Measurements from ENCODE around the gene PTPN2.
"Not testable (repeated sequence)": the region's sequence is repeated elsewhere in the genome, so short reads cannot be mapped to it uniquely, and the experiment has no call there.

The PTPN2 gene

DNA sequence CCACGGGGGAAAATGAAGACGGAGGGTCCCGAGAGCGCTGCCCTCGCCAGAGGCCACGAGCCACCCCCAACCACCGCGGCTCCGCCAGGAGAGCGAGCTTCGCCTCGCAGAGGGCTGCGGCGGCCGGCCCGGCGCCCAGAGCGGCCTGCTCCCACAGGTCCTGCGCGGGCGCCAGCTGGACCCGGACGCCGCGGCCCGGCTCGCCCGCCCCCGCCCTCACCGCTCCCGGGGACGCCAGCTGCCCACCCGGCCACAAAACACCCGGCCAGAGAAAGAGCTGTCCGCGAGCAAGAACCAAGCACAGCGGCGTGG, 709 bp downstream of the PTPN2 start:
- TF ChIP-seq, protein P1, sequence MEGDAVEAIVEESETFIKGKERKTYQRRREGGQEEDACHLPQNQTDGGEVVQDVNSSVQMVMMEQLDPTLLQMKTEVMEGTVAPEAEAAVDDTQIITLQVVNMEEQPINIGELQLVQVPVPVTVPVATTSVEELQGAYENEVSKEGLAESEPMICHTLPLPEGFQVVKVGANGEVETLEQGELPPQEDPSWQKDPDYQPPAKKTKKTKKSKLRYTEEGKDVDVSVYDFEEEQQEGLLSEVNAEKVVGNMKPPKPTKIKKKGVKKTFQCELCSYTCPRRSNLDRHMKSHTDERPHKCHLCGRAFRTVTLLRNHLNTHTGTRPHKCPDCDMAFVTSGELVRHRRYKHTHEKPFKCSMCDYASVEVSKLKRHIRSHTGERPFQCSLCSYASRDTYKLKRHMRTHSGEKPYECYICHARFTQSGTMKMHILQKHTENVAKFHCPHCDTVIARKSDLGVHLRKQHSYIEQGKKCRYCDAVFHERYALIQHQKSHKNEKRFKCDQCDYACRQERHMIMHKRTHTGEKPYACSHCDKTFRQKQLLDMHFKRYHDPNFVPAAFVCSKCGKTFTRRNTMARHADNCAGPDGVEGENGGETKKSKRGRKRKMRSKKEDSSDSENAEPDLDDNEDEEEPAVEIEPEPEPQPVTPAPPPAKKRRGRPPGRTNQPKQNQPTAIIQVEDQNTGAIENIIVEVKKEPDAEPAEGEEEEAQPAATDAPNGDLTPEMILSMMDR (IDR thresholded peaks at IDR 0.05; ENCODE audit: insufficient read depth, low read depth, low read length, missing control alignments) = no peak
- no peak for DNase-seq (ENCODE audit: low read depth)
- peak overlapping the region; percentile 82 for H3K4me3 ChIP-seq (ENCODE audit: low read length)

DNA sequence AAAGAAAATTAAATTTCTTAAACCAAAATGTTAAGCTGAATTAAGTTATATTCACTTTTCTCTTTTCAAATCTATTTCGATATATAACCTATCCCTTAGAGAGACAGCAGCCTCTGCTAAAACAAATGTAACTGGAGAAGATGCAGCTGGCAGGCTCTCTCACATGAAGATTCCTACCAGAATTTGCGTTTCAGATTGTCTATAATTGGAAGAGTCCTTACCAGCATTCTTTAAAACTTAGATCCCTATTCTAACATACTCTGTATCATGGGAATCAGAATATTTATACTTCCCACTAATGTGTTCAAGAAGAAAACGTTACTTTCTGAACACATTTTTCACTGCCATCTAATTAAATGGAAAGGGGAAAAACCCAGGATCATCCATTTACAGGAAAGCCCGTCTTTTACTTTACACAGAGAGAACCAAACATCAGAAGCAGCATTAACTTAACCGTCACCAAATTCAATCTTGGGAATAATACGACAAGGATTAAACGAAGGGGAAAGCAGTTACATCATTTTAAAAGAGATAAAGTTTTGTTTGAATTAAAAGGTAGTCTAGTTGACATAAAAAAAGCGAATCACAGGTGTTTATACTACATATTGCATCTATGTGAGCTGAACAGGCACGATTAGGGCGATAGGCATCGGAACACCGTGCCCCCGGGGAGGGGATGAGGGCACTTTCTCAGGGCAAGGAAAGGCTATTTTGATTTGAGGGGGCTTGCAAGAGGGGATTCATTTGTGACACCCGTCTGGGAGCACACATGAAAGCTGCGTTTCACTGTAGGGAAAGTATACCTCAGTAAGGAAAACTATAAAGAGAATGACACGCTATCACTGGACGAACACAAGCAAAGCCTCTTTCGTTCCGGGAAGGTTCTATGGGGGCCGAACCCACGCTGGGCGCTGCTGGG, 1.3 kb downstream of the PTPN2 start:
- H3K4me3 ChIP-seq (ENCODE audit: low read length) = peak overlapping the region; percentile 82
- TF ChIP-seq, protein P1 (IDR thresholded peaks at IDR 0.05; ENCODE audit: insufficient read depth, low read depth, low read length, missing control alignments) = no peak
- no peak for DNase-seq (ENCODE audit: low read depth)

DNA sequence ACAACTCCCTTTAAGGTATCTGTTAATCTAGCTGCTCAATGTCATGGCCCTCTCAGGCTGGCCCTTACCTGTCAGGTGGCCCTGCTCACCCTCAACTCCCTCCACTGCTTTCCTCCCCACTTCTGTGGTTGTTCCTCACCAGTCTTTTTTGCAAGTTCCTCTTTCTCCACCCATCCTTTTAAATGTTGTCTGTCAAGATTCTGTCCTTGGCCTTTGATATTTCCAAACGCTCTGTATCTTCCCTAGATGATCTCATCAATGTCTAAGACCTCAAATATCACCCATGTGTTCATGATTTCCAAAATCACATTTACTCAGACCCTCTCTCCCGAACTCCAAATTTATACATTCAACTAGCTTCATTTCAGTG, 3.5 kb downstream of the PTPN2 start:
- DNase-seq (ENCODE audit: low read depth) = no peak
- TF ChIP-seq, protein P1 (IDR thresholded peaks at IDR 0.05; ENCODE audit: insufficient read depth, low read depth, low read length, missing control alignments) = no peak
- no peak overlapping the region for H3K4me3 ChIP-seq (ENCODE audit: low read length)

DNA sequence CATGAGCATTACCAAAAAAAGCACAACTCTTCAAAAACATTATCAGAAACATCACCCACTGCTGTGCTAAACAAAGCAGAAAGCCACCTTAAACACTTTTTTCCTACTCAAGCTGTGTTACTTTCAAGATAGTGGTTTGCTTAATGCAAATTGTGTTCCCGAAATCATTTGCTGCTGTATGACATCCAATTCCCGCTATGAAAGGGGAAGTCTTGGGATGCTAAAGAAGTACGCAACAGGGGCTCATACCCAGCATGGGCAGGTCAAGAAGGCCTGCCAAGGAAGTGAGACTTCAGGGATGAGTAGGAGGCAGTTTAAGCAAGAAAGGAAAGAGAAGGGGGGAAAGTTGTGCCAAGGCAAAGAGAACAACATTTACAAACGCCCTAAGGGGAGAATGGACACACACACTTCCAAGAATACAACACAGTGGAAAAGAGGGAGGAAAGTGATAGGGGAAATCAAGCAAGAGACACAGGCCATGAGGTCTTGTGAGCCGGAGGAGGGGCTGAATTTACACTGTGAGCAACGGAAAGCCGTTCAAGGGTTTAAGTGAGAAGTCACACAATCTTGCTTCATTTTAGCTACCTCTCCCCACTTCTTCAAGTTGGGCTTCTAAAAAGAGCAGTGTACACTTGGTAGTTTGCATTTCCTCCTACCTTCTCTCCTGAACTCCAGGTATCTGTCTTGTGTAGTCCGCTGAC, 4.0 kb downstream of the PTPN2 start:
- TF ChIP-seq, protein P1 (IDR thresholded peaks at IDR 0.05; ENCODE audit: insufficient read depth, low read depth, low read length, missing control alignments) = no peak
- no peak overlapping the region for H3K4me3 ChIP-seq (ENCODE audit: low read length)
- no peak for DNase-seq (ENCODE audit: low read depth)

DNA sequence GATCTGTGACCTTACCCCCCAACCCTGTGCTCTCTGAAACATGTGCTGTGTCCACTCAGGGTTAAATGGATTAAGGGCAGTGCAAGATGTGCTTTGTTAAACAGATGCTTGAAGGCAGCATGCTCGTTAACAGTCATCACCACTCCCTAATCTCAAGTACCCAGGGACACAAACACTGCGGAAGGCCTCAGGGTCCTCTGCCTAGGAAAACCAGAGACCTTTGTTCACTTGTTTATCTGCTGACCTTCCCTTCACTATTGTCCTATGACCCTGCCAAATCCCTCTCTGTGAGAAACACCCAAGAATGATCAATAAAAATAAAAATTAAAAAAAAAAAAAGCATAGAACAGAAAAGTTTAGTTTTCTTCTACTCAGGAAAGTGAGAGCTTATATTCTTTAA, 9.0 kb downstream of the PTPN2 start:
- DNase-seq (ENCODE audit: low read depth) = not testable (repeated sequence)

DNA sequence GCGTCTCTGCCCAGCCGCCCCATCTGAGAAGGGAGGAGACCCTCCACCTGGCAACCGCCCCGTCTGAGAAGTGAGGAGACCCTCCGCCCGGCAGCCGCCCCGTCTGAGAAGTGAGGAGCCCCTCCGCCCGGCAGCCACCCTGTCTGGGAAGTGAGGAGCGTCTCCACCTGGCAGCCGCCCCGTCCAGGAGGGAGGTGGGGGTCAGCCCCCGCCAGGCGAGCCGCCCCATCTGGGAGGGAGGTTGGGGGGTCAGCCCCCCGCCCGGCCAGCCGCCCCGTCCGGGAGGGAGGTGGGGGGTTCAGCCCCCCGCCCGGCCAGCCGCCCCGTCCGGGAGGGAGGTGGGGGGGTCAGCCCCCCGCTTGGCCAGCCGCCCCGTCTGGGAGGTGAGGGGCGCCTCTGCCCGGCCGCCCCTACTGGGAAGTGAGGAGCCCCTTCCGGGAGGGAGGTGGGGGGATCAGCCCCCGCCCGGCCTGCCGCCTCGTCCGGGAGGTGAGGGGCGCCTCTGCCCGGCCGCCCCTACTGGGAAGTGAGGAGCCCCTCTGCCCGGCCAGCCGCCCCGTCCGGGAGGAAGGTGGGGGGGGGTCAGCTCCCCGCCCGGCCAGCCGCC, 10.0 kb downstream of the PTPN2 start:
- DNase-seq (ENCODE audit: low read depth); H3K4me3 ChIP-seq (ENCODE audit: low read length): not testable (repeated sequence)

More for the DNA sequence above, 9.0 kb downstream of the PTPN2 start:
- H3K4me3 ChIP-seq (ENCODE audit: low read length) = not testable (repeated sequence)

DNA sequence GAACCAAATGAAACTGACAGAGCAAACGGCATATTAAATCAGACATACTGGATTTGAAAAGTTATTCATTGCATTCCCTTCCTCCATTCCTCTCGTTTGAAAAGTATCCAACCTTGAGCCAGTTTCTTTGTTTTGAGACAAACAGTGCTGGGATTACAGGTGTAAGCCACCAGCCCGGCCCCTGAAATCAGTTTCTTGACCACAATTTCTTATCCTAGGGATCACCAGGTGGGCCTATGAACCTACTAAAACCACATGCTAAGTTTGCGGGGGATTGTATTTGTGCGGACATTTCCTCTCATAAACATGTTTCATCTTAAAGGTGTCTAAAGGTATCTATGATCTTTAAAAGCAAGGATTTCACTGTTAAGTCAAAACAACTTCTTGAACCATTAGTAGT, 11.6 kb downstream of the PTPN2 start:
- TF ChIP-seq, protein P1 (IDR thresholded peaks at IDR 0.05; ENCODE audit: insufficient read depth, low read depth, low read length, missing control alignments) = no peak
- DNase-seq (ENCODE audit: low read depth) = no peak
- no peak overlapping the region for H3K4me3 ChIP-seq (ENCODE audit: low read length)
